Activated naive CD4-positive, alpha-beta T cell treated with anti-CD3 and anti-CD28 coated beads, Interleukin-2, amount 50 U/mL, for 72 hours (primary cell): ENCODE results near the gene ZFYVE26. TPM values are rescaled to one million over a fixed set of nuclear protein-coding genes. Genes with fewer than 3 reads are reported as not detected.

Experiments used
- ATAC-seq, 2 donors: fragments of 150-1000 bp; cut with Tn5 transposase; 2 replicates each; pipeline ENCODE4 v1.10.0; 2021; ENCODE audit warnings: mild to moderate bottlenecking in 2 of 2, moderate library complexity in 2 of 2
- DNase-seq, 2 donors: peaks; one replicate each; pipeline ENCODE4 v3.0.0; 2021 to 2022; ENCODE audit warnings: low spot score in 2 of 2
- H3K27ac Mint-ChIP-seq, 2 donors: one replicate each; pipeline ENCODE4 v1.8.0; 2022; ENCODE audit warnings: mild to moderate bottlenecking in 2 of 2, mixed read lengths in 2 of 2
- H3K36me3 Mint-ChIP-seq, 2 donors: one replicate each; pipeline ENCODE4 v1.8.0; 2022; ENCODE audit warnings: mixed read lengths in 2 of 2
- H3K9me3 Mint-ChIP-seq, 2 donors: one replicate each; pipeline ENCODE4 v1.8.0; 2022; ENCODE audit warnings: mixed read lengths in 2 of 2
- total RNA-seq, 2 donors: library from RNA; stranded (reverse); gene quantifications; one replicate each; pipeline ENCODE4 v1.2.3, GENCODE V29; 2022

The ZFYVE26 gene
- 10 to 100 TPM; 19.3 to 23.5 TPM for total RNA-seq

- DNase-seq (peak; percentile 84 to 90), ATAC-seq (peak; percentile 91 to 94)
- Mint-ChIP-seq H3K9me3 (no peaks in the 10 kb centered on the region), H3K27ac (peak within 1 kb of the TSS; percentile 91 to 92), H3K36me3 (peaks cover 4 to 6% of the 10 kb centered on the region in 2 donors)
These were observed at the start of gene ZFYVE26 for GRCh38 chr14:67816326-67817002. Gene ZFYVE26 (minus strand): TSS chr14:67816590. CDS start chr14:67815963, 627 bp downstream.

- DNase-seq (no peak), ATAC-seq (no peak)
- Mint-ChIP-seq H3K9me3 (no peaks in the 10 kb centered on the region), H3K27ac (peak overlapping the region in 1 of 2 donors; percentile 2), H3K36me3 (peaks cover 14 to 22% of the 10 kb centered on the region in 2 donors)
These were observed 46.8 kb upstream of the ZFYVE26 start for GRCh38 chr14:67863223-67863622.

- ATAC-seq (no peak), DNase-seq (no peak)
- H3K27ac Mint-ChIP-seq, result no peak overlapping the region
- no peaks in the 10 kb centered on the region for H3K36me3 Mint-ChIP-seq
- H3K9me3 Mint-ChIP-seq, result no peaks in the 10 kb centered on the region
These were observed 42.9 kb upstream of the ZFYVE26 start for GRCh38 chr14:67859169-67859749.

GRCh38 chr14:67857778-67858350 lies 41.5 kb upstream of the ZFYVE26 start:
- Mint-ChIP-seq H3K36me3 (no peaks in the 10 kb centered on the region), H3K27ac (peak overlapping the region in 1 of 2 donors; percentile 41), H3K9me3 (no peaks in the 10 kb centered on the region)
- ATAC-seq, result no peak
- DNase-seq, result no peak

- DNase-seq, result no peak
- Mint-ChIP-seq H3K27ac (no peak overlapping the region), H3K36me3 (no peaks in the 10 kb centered on the region), H3K9me3 (no peaks in the 10 kb centered on the region)
- no peak for ATAC-seq
These were observed 40.4 kb upstream of the ZFYVE26 start for GRCh38 chr14:67856827-67857226.

- no peak for ATAC-seq
- Mint-ChIP-seq H3K27ac (no peak overlapping the region), H3K9me3 (no peaks in the 10 kb centered on the region), H3K36me3 (peaks cover 0 to 6% of the 10 kb centered on the region in 2 donors)
- no peak for DNase-seq
These were observed 37.3 kb upstream of the ZFYVE26 start for GRCh38 chr14:67853715-67854114.

GRCh38 chr14:67852926-67853604 lies 36.7 kb upstream of the ZFYVE26 start:
- ATAC-seq (no peak), DNase-seq (no peak)
- Mint-ChIP-seq H3K36me3 (peaks cover 5 to 6% of the 10 kb centered on the region in 2 donors), H3K27ac (no peak overlapping the region), H3K9me3 (peaks cover 0 to 5% of the 10 kb centered on the region in 2 donors)

- Mint-ChIP-seq H3K9me3 (peaks cover 5 to 10% of the 10 kb centered on the region in 2 donors), H3K27ac (no peak overlapping the region), H3K36me3 (peaks cover 11 to 15% of the 10 kb centered on the region in 2 donors)
- DNase-seq (no peak), ATAC-seq (no peak)
These were observed 35.5 kb upstream of the ZFYVE26 start for GRCh38 chr14:67851785-67852410.

GRCh38 chr14:67850066-67850830 lies 33.9 kb upstream of the ZFYVE26 start:
- H3K9me3 Mint-ChIP-seq, result peaks cover 5 to 10% of the 10 kb centered on the region in 2 donors
- peak overlapping the region in 1 of 2 donors; percentile 3 for H3K27ac Mint-ChIP-seq
- peaks cover 19 to 21% of the 10 kb centered on the region in 2 donors for H3K36me3 Mint-ChIP-seq
- DNase-seq, result no peak
- ATAC-seq, result no peak

- Mint-ChIP-seq H3K27ac (no peak overlapping the region), H3K36me3 (peaks cover 19 to 21% of the 10 kb centered on the region in 2 donors), H3K9me3 (peaks cover 5 to 10% of the 10 kb centered on the region in 2 donors)
- ATAC-seq, result no peak
- DNase-seq, result no peak
These were observed 29.7 kb upstream of the ZFYVE26 start for GRCh38 chr14:67846029-67846610.

- peaks cover 0 to 4% of the 10 kb centered on the region in 2 donors for H3K36me3 Mint-ChIP-seq
- ATAC-seq, result peak in 1 of 2 donors; percentile 33
- no peak overlapping the region for H3K27ac Mint-ChIP-seq
- DNase-seq, result peak in 1 of 2 donors; percentile 35
- H3K9me3 Mint-ChIP-seq, result no peaks in the 10 kb centered on the region
These were observed 20.7 kb upstream of the ZFYVE26 start for GRCh38 chr14:67837011-67837624.

GRCh38 chr14:67835596-67835995 lies 19.2 kb upstream of the ZFYVE26 start:
- no peaks in the 10 kb centered on the region for H3K9me3 Mint-ChIP-seq
- DNase-seq, result no peak

GRCh38 chr14:67833403-67833802 lies 17.0 kb upstream of the ZFYVE26 start:
- no peaks in the 10 kb centered on the region for H3K9me3 Mint-ChIP-seq
- peaks cover 4 to 5% of the 10 kb centered on the region in 2 donors for H3K36me3 Mint-ChIP-seq
- no peak for DNase-seq
- no peak for ATAC-seq
- H3K27ac Mint-ChIP-seq, result peak overlapping the region in 1 of 2 donors; percentile 72

More at GRCh38 chr14:67835596-67835995, 19.2 kb upstream of the ZFYVE26 start:
- peaks cover 0 to 4% of the 10 kb centered on the region in 2 donors for H3K36me3 Mint-ChIP-seq
- no peak overlapping the region for H3K27ac Mint-ChIP-seq
- no peak for ATAC-seq

GRCh38 chr14:67831113-67831512 lies 14.7 kb upstream of the ZFYVE26 start:
- ATAC-seq (no peak), DNase-seq (no peak)
- Mint-ChIP-seq H3K36me3 (peaks cover 10 to 17% of the 10 kb centered on the region in 2 donors), H3K9me3 (no peaks in the 10 kb centered on the region), H3K27ac (no peak overlapping the region)

GRCh38 chr14:67821121-67821520 lies 4.7 kb upstream of the ZFYVE26 start:
- Mint-ChIP-seq H3K36me3 (peaks cover 4 to 6% of the 10 kb centered on the region in 2 donors), H3K27ac (peak overlapping the region in 1 of 2 donors; percentile 88), H3K9me3 (no peaks in the 10 kb centered on the region)
- DNase-seq, result no peak
- ATAC-seq, result no peak
